ENCODE measurements around the gene EVX1.

Gene EVX1

DNA sequence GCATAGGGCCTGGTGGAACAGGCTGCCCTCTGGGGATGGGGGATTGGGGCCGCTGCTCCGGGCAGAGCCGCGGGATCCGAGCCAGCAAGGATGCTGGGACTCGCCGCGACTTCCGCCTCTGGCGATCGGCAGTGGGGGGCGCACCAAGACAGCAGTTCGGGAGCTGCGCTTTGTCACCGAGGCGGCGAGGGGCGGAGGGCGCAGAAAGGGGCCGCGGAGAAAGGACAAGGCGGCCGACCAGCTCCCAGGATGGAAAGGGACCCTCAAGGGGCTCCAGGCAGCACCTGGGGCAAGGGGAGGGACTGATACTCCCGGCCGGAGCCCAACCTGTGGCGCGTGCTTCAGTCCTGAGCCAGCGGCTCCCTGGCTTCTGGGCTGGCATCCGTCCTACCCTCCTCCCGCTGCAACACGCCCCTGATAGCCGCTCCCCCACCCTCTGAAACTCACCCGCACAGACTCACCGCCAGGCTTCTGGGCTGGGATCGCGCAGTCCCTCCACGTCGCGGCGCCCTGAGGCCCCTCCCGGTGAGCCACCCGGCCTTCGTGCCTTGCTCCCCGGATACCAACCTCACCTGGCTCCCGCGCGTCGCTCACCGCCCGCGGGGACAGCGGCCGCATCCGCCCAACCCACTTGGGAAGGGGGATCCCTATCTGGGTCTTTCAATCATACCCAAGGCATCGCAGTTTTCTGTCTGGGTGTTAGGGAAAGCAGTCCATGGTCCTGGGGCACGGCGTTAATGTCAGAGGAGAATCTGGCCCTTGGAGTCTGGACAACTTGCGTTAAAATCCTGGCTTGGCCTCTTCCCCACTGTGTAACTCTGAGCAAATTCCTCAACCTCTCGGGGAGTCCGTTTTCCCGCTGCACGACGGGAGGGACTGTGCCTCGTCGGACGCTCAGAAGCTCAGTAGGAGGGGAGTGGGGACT lies 7.0 kb upstream of the EVX1 start:
- no peak for FAIRE-seq

GRCh38 chr7:27237735-27238334 lies 4.8 kb upstream of the EVX1 start:
- no peak for FAIRE-seq

DNA sequence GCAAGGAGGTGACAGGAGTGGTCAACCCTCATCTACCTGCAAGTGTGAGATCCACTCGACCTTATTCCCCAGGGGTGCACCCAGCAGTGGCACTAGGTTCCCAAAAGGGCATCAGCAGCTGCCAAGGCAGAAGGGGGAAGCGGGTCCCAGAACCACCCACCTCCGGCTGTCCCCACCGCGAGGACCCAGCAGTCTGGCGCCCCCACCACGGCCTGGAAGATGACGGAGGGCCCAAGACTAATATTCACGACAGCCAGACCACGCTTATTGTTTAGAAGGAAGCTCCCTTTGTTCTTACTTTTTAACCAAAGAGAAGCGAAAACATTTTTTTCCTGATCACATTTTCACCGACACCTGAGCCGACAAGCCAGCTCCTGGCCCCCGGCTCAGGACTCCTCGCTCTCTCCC lies 3.6 kb upstream of the EVX1 start:
- no peak for FAIRE-seq

GRCh38 chr7:27239387-27240014 lies 3.1 kb upstream of the EVX1 start:
- no peak for FAIRE-seq

DNA sequence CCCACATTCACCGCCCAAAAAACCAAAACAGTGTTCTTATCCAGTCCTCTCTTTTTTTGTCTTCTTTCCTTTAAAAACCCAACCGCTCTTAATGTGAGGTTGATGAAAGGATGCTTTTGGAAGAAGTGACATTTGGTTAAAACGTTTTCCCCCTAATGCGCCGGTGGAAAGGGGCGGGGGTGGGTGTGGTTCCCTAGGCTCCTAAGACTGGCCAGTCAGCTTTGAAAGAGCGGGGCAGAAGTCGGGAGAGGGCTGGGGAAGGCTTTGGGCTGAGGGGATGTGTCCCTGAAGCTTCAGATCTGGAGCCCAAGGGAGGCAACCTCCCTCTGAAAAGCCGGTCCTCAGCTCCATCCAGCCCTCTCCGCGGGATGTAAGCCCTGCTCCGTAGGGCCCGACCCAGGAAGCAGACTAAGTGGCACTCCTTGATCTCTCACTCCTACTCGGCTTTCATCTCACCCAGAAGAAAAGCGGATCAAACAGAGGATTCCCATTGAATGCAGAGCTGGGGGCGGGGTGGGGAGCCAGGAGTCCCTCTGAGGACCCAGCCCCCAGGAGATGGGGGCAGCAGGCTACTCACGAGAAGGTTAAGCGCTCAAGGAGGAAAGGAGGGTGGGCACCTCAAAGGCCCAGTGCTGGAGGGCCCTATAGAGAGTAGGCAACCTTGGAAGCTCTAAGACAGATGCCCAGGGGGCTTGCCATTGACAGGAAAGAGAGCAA lies 2.4 kb upstream of the EVX1 start:
- FAIRE-seq, result no peak

DNA sequence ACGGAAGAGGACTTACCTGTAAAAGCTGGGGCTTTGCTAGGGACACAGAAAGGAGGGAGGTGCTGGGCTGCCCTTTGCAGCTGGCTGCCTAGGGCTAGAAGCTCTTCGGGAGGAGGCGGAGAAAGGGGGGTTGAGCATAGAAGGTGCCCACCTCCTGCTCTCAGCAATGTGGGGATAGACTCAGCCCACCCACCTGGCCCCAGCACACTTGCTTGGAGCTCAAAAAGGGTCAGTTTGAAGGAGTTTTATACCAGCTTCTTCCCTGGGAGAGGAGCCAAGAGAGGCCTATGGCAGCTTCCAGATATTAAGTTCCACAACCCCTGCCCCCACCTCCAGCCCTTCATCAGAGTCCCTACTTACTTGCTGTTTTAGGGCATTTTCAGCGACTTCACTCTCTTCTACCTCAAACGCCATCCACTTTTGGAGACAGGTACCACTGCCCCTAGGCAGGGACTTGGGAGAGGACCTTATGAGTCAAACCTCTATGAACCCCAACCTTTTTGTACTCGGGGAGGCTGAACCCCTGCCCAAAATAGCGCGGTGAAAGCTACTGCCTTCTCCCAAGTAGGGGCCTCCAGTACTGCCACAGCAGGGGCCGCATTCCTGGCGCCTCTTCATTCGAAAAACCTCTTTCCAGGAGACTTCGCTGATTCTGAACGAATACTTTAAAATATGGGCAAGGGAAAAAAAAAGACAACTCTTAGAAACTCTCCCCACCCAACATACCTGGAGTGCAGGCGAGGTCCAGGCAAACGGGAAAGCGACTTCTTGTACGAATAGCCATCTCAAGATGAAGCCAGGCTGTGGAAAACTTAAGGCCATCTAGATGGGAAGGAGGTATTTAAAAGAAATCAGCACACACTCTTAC lies 1.2 kb upstream of the EVX1 start:
- no peak for FAIRE-seq

DNA sequence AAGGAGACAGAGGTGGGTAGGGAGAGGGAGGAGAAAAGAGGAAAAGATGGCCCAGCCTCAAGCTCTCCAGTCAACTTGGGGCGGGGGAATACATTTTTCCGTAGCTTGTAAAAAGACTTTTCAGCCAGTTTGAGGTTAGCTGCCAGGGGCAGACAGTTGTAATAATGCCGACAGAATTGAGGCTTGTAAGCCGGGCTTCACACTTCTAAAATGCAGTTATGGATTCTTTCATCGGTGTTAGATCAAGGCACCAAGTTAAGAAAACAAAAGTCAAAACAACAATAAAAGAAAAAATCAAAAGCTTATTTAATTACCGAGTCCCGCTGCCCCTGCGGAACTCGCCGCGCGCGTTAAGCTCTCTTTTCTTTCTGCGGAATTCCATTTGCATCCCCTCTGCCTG lies 448 bp upstream of the EVX1 start:
- FAIRE-seq, result no peak

- FAIRE-seq, result no peak
These were observed 950 bp downstream of the EVX1 start for GRCh38 chr7:27243340-27244163.

DNA sequence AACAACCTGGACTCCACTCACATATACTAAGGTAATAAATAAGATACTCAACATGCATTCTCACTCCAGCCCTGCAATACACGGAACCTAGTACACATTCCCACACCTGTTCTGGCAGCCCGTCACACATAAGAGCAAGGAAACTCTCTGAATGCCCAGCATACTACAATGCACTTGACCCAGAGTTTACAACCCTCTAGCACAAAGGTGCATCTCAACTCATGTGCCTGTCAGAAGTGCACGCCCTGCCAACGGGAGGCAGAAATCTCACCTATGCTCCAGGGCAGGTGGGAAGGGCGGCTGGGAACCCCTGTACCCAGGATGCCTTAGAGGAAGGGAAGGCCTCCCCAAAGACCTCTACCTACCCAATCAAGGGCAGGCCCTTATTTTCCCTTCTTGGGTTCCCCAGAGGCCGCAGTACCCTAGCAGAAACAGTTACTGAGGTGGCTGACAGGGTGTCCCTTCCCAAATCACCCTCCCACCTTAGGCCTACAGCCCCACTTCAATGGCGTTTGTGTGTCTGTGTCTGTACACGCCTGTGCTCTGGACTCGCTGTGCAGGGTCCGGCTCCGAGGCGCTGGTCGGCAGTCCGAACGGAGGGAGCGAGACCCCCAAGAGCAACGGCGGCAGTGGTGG lies 2.0 kb downstream of the EVX1 start:
- no peak for FAIRE-seq

- FAIRE-seq, result no peak
These were observed 2.7 kb downstream of the EVX1 start for GRCh38 chr7:27245124-27245797.

GRCh38 chr7:27245798-27246691 lies 3.4 kb downstream of the EVX1 start:
- no peak for FAIRE-seq

DNA sequence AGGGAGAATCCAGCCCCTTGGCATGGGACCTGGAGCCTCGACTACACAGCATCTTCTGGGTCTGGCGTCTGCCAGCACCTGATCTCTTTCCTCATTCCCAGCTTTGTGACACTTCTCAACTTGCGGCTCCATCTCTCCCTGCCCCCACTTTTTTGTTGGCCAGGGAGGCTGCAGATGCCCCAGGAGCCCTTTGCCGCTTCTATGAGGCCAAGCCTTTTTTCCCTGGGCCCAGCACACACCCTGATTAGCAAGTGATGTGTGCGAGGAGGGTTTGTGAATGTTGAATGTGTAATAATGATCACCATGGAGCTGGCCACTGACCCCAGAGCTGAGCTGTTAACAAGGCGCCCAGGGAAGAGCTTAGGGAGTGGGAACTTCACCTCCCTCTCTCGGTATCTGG lies 4.4 kb downstream of the EVX1 start:
- no peak for FAIRE-seq

- FAIRE-seq, result no peak
These were observed 5.1 kb downstream of the EVX1 start for GRCh38 chr7:27247452-27248426.

- FAIRE-seq, result no peak
These were observed 5.8 kb downstream of the EVX1 start for GRCh38 chr7:27248427-27248806.

DNA sequence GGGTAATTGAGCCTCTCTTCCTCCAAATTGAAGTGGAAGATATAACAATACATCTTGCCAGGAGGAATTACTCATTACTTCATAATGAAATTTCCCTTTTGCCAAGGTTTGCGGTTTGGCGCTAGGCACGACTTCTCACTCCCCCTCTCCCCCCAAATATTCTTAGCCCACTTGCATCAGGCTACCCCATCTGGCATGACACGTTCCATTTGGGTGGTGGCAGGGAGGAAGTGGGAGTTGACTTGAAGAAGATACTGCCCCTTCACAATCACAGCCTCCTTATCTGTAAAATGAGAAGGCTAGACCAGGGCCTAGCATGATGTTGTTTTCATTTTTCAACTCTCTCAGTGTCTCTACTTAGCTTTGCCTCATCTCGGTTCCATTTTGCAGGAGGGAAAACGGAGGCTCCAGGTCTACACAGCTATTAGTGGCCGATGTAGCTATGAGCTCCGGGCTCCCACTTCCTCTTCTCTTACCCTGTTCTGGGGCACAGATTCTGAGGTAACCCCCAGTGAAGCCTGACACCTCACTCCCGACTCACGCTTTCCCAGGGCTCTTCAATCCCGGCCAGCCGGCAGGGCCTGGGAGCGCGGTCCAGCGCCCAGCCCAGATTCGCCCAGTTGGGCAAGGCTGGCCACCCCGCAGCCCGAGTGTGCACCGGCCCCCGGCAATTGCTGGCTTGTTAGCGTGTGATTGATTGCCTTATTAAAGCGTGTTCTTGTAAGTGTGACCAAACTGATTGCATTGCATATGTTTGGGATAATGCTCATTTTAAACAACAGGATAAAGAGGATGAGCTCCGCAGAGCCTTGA lies 6.5 kb downstream of the EVX1 start:
- no peak for FAIRE-seq

- FAIRE-seq, result no peak
These were observed 7.3 kb downstream of the EVX1 start for GRCh38 chr7:27249724-27250556.
